ENCODE measurements around the gene SMYD3. TPM values are rescaled to one million over a fixed set of nuclear protein-coding genes. Genes with fewer than 3 reads are reported as not detected.

SMYD3 gene
- total and polyA plus RNA-seq, 8 donors = 20.4 to 35.1 (median 24.3) TPM

DNA sequence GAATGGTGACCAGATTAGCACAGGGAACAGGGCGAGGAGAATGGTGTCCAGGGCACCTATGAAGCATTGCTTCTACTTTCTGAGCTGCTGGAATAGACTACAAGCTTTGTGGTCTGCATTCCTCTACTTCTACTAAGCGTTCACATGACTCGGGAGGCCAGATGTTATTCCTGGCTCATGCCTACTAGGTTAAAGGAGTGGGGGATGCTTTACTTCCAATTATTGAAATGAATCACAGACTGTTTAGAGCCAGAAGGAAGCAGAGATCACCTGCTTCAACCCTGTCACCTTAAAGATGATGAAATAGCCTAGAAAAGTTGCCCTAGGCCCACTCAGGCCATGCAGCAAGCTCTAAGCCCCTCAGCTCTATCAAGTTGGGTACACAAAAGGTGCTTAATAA, 718.8 kb downstream of the SMYD3 start:
- Histone ChIP-seq H3K4me1 (no peaks in the 10 kb centered on the region), H3K27ac (no peak overlapping the region), H3K36me3 (no peaks in the 10 kb centered on the region), H3K4me3 (no peak overlapping the region), H3K27me3 (no peaks in the 10 kb centered on the region), H3K9me3 (no peaks in the 10 kb centered on the region)
- ATAC-seq = peak; percentile 60
- TF ChIP-seq, protein P1, sequence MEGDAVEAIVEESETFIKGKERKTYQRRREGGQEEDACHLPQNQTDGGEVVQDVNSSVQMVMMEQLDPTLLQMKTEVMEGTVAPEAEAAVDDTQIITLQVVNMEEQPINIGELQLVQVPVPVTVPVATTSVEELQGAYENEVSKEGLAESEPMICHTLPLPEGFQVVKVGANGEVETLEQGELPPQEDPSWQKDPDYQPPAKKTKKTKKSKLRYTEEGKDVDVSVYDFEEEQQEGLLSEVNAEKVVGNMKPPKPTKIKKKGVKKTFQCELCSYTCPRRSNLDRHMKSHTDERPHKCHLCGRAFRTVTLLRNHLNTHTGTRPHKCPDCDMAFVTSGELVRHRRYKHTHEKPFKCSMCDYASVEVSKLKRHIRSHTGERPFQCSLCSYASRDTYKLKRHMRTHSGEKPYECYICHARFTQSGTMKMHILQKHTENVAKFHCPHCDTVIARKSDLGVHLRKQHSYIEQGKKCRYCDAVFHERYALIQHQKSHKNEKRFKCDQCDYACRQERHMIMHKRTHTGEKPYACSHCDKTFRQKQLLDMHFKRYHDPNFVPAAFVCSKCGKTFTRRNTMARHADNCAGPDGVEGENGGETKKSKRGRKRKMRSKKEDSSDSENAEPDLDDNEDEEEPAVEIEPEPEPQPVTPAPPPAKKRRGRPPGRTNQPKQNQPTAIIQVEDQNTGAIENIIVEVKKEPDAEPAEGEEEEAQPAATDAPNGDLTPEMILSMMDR (IDR thresholded peaks at IDR 0.05) = no peak
- no peak for DNase-seq
- intact Hi-C loops (cut with DNase I) = no loop called here

DNA sequence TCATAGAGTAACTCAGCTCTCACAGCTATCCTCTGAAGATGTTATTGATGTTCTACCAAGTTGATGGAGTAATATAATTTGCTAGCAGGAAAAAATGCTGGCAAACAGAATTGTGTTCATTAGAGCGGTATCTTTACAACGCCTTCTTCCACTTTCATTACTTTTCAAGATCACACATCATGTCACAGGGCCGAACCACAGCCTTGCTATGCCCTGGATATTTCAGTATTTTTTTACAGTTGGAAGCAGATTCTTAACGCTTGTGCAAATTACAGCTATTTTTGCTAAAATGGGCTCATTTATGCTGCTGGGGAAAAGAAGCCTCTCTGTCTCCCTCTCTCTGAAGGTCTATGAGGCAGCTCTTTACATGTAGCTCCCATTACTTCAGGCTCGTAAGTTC, 720.1 kb downstream of the SMYD3 start:
- H3K36me3 ChIP-seq = no peaks in the 10 kb centered on the region
- no peaks in the 10 kb centered on the region for H3K27me3 ChIP-seq
- intact Hi-C loops (cut with DNase I) = no loop called here
- TF ChIP-seq, protein P1 (IDR thresholded peaks at IDR 0.05) = no peak
- DNase-seq (no peak), ATAC-seq (no peak)
- H3K9me3 ChIP-seq = no peaks in the 10 kb centered on the region
- no peaks in the 10 kb centered on the region for H3K4me1 ChIP-seq
- no peak overlapping the region for H3K4me3 ChIP-seq
- no peak overlapping the region for H3K27ac ChIP-seq

DNA sequence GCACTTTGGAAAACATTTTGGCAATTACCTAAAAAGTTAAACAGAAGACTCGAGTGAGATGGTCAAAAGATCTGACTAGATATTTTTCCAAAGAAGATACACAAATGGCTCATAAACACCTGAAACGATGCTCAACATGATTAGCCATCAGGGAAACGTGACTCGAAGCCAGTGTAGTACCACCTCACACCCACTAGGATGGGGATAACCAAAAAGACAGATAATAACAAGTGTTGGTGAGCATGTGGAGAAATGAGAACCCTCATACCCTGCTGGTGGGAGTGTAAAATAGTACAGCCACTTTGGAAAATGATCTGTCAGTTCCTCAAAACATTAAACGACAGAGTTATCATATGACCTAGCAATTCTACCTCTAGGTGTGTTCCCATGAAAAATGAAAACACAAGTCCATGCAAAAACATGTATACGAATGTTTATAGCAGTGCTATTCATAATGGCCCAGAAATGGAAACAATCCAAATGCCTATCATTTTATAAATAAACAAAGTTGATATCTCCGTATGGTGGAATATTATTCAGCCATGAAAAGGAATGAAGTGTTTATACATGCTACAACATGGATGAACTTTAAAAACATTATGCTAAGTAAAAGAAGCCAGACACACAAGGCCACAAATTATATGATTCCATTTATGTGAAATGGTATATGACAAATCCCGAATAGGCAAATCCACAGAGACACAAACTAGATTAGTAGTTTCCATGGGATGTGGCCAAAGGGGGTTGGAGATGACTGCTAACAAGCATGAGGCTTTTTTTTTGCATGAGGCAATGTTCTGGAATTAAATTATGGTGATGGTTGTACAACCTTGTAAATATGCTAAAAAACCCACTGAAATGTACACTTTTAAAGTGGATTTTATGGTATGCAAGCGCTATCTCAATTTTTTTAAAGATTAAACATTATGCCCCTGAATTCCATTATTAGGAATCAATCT, 727.0 kb downstream of the SMYD3 start:
- Histone ChIP-seq H3K36me3 (no peaks in the 10 kb centered on the region), H3K4me3 (no peak overlapping the region), H3K4me1 (no peaks in the 10 kb centered on the region), H3K9me3 (peaks cover 0 to 5% of the 10 kb centered on the region in 2 donors), H3K27ac (no peak overlapping the region), H3K27me3 (no peaks in the 10 kb centered on the region)
- intact Hi-C loops (cut with DNase I) = no loop called here
- DNase-seq (no peak), ATAC-seq (no peak)
- TF ChIP-seq, protein P1 (IDR thresholded peaks at IDR 0.05) = no peak

DNA sequence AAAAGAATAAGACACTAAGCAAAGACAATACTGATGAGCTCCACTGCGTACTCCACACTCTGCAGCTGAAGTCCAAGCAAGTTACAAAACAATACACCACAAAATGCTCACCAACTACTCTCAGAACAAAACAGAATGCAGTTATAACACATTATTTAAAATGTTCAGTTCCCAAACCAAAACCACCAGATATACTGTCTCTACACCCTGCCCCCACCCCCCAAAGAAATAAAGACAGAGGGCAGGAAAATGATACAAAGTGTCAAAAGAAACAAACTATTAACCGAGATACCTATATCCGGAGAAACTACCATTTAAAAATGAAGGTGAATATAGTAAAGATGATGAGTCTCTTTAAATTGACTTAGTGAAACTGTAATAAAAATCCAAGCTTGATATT, 729.3 kb downstream of the SMYD3 start:
- Histone ChIP-seq H3K36me3 (no peaks in the 10 kb centered on the region), H3K27me3 (no peaks in the 10 kb centered on the region), H3K4me1 (no peaks in the 10 kb centered on the region), H3K27ac (no peak overlapping the region), H3K9me3 (peaks cover 0 to 5% of the 10 kb centered on the region in 2 donors), H3K4me3 (no peak overlapping the region)
- ATAC-seq (no peak), DNase-seq (no peak)
- intact Hi-C loops (cut with DNase I) = no loop called here
- TF ChIP-seq, protein P1 (IDR thresholded peaks at IDR 0.05) = no peak

DNA sequence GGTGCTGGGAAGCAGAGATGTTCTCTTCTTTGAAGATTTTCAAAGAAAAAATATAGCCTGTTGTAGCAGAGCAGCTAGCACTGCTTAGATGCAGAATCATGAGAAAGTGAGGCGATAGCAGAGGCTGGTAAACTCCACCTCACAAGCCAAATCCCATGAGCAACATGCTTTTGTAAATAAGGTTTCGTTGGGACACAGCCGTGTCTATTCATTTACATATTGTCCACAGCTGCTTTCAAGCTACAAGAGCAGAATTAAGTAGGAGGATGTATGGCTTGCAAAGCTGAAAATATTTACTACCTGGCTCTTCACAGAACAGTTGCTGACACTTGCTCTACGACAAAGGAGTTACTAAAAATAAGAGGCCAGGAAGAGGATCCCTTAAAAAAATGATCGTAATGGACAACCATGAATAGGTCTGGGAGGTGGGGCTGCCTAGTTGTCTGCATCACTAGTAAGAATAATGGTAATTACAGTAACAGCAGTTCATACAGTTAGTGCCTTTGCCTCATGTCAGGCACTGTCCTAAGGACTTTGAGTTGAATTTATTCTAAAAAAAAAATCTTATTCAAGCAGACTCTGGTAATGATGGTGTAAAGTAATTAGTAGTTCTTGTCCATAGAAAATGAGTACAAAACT, 730.3 kb downstream of the SMYD3 start:
- Histone ChIP-seq H3K27ac (no peak overlapping the region), H3K9me3 (peaks cover 0 to 5% of the 10 kb centered on the region in 2 donors), H3K4me3 (no peak overlapping the region), H3K36me3 (no peaks in the 10 kb centered on the region), H3K27me3 (no peaks in the 10 kb centered on the region), H3K4me1 (peaks cover 0 to under 1% of the 10 kb centered on the region in 2 donors)
- ATAC-seq (no peak), DNase-seq (no peak)
- intact Hi-C loops (cut with DNase I) = no loop called here
- TF ChIP-seq, protein P1 (IDR thresholded peaks at IDR 0.05) = no peak
